Colonic mucosa (tissue), 4 donors: ENCODE results near the gene THEMIS. TPM values are rescaled to one million over a fixed set of nuclear protein-coding genes. Genes with fewer than 3 reads are reported as not detected.

Experiments used
- DNase-seq: peaks from one replicate; pipeline ENCODE4 v3.0.0-alpha.2; 2020
- H3K27ac ChIP-seq: fragments of 200-600 bp; one replicate; pipeline ENCODE4 v1.8.0; 2021
- H3K27me3 ChIP-seq: fragments of 200-600 bp; one replicate; pipeline ENCODE4 v1.8.0; 2021
- H3K36me3 ChIP-seq: fragments of 200-600 bp; one replicate; pipeline ENCODE4 v1.8.0; 2021
- H3K4me1 ChIP-seq: fragments of 200-600 bp; one replicate; pipeline ENCODE4 v1.8.0; 2021; ENCODE audit warnings: mild to moderate bottlenecking
- H3K4me3 ChIP-seq: fragments of 200-600 bp; one replicate; pipeline ENCODE4 v1.8.0; 2021
- H3K9ac ChIP-seq, 2 donors: one replicate each; pipeline ENCODE4 v1.7.0; 2013; ENCODE audit warnings: control low read depth in 2 of 2, low read depth in 2 of 2, low read length in 2 of 2
- H3K9me3 ChIP-seq: fragments of 200-600 bp; one replicate; pipeline ENCODE4 v1.8.0; 2021
- intact Hi-C: fragments of 100-400 bp; cut with DNase I; formaldehyde crosslinking; loops from one replicate; pipeline ENCODE4 v1.14.1; 2022
- total RNA-seq, 2 donors: library from RNA; stranded (reverse); fragmentation: NEBNext Ultra II Directional in 1 of 2; extraction: Animal tissue kit (Norgen Biotek cat#: 25700) in 1 of 2; gene quantifications; one replicate each; pipeline ENCODE4 v1.2.1, GENCODE V29; 2021
- TF ChIP-seq, protein P1 (sequence below): fragments of 200-600 bp; IDR thresholded peaks from one replicate; pipeline ENCODE4 v1.8.0; 2022; ENCODE audit warnings: antibody characterized with exemption, mild to moderate bottlenecking
- donor health status: healthy.
- donor health status: DM: no; HTN: no; CAD: no.
- donor health status: DM: no; HTN: no; CAD: no.

THEMIS gene
- total RNA-seq, 2 donors from 2014 or later: 0.96 TPM

DNA sequence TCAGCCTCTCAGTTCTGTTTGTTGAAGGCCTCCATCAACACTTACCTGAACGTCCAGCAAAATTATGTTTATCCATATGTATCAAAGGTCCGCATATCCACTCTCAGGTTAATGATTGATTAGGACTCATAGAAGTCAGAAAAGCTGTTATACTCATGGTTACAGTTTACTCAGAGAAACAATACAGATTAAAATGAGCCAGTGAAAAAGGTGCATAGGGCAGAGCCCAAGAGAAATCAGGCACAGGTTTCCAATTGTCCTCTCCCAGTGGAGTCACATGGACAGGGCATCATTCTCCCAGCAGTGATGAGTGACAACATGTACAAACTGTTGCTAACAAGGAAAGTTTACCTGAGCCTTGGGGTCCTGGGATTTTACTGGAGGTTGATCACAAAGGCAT is 36.2 kb downstream of the THEMIS start:
- no peak for DNase-seq
- intact Hi-C loops: no loop called here

DNA sequence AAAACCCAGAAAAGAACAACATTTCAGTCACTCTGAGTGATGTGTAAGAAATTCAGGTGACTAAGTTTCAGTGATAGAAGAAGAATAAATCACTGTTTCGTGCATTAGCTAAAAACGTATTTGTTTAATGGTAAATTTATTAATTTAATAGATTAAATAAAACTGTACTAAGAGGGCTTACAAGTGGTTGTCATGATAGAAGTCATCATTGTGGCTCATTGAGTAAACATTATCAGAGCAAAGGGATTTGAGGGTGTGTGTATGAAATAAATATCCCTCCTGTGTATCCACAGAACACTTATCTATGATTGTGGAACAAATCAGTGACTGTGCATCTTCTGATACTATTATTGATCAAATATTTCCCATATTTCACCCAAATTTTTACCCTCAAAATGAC is 40.1 kb downstream of the THEMIS start:
- no peak overlapping the region for H3K4me3 ChIP-seq
- H3K36me3 ChIP-seq: no peaks in the 10 kb centered on the region
- H3K27me3 ChIP-seq: no peaks in the 10 kb centered on the region
- intact Hi-C loops: no loop called here
- TF ChIP-seq, protein P1, sequence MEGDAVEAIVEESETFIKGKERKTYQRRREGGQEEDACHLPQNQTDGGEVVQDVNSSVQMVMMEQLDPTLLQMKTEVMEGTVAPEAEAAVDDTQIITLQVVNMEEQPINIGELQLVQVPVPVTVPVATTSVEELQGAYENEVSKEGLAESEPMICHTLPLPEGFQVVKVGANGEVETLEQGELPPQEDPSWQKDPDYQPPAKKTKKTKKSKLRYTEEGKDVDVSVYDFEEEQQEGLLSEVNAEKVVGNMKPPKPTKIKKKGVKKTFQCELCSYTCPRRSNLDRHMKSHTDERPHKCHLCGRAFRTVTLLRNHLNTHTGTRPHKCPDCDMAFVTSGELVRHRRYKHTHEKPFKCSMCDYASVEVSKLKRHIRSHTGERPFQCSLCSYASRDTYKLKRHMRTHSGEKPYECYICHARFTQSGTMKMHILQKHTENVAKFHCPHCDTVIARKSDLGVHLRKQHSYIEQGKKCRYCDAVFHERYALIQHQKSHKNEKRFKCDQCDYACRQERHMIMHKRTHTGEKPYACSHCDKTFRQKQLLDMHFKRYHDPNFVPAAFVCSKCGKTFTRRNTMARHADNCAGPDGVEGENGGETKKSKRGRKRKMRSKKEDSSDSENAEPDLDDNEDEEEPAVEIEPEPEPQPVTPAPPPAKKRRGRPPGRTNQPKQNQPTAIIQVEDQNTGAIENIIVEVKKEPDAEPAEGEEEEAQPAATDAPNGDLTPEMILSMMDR: no peak
- DNase-seq: no peak
- H3K4me1 ChIP-seq: no peaks in the 10 kb centered on the region
- no peak overlapping the region for H3K27ac ChIP-seq
- H3K9me3 ChIP-seq: no peaks in the 10 kb centered on the region
- H3K9ac ChIP-seq: no peak overlapping the region

More for the DNA sequence above, 36.2 kb downstream of the THEMIS start:
- TF ChIP-seq, protein P1: no peak
- Histone ChIP-seq H3K9ac (no peak overlapping the region), H3K4me1 (no peaks in the 10 kb centered on the region), H3K9me3 (no peaks in the 10 kb centered on the region), H3K4me3 (no peak overlapping the region), H3K27me3 (no peaks in the 10 kb centered on the region), H3K27ac (no peak overlapping the region), H3K36me3 (no peaks in the 10 kb centered on the region)

DNA sequence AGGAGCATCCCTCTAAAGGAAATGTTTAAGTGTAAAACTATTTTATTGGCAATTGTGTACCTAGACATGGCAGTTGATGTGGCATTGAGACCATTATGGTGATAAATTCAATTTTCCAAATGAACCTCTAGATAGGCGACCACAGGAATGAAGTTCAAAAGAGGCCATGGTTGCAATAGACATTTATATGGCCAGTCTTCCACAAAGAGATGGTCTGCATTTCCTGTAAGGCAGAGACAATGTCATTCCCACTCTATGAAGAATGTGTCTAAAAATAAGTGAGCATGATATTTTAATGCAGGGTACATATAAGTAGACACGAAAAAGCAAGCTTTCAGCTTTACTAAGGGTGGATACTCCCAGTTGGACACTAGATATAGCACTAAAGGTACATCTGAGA is 40.9 kb downstream of the THEMIS start:
- Histone ChIP-seq H3K27ac (no peak overlapping the region), H3K4me1 (no peaks in the 10 kb centered on the region), H3K27me3 (no peaks in the 10 kb centered on the region), H3K4me3 (no peak overlapping the region), H3K9ac (no peak overlapping the region), H3K36me3 (no peaks in the 10 kb centered on the region), H3K9me3 (no peaks in the 10 kb centered on the region)
- intact Hi-C loops: loop anchor here (10.0 kb wide), 1 partner anchor 875 kb away; no protein-coding TSS in a partner anchor
- DNase-seq: no peak
- TF ChIP-seq, protein P1: no peak

DNA sequence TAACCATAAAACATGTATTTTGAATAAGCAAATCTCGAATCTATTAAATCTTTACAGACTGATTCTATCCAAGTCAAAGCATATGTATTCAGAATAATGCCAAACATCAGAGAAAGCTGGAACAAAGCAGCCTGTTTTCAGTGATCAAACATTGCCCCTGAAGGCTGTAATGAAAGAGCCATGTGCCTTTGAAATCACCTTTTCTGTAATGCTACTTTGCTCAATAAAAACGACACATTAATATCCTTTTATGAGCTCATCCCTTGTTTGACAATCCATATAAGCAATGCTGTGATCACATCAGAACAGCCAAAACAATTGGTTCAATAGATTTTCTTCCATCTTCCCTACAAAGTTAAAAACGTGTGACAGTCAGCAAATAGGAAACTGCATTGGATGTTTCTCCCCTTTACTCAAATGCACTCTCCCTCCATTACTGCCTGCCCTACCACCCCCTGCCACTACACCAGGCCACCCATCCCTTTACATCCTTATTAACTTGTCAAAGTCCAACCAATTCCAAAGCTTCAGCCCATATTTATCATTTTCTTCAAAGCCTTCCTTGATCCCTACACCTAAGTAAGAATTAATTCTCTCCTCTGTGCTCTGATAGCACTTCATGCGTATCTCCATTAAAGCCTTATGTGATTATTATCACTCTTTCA is 42.0 kb downstream of the THEMIS start:
- no peaks in the 10 kb centered on the region for H3K4me1 ChIP-seq
- DNase-seq: no peak
- no peak overlapping the region for H3K27ac ChIP-seq
- TF ChIP-seq, protein P1: no peak
- no peaks in the 10 kb centered on the region for H3K36me3 ChIP-seq
- no peaks in the 10 kb centered on the region for H3K27me3 ChIP-seq
- no peak overlapping the region for H3K9ac ChIP-seq
- no peaks in the 10 kb centered on the region for H3K9me3 ChIP-seq
- H3K4me3 ChIP-seq: no peak overlapping the region
- intact Hi-C loops: loop anchor here (10.0 kb wide), 1 partner anchor 876 kb away; no protein-coding TSS in a partner anchor

DNA sequence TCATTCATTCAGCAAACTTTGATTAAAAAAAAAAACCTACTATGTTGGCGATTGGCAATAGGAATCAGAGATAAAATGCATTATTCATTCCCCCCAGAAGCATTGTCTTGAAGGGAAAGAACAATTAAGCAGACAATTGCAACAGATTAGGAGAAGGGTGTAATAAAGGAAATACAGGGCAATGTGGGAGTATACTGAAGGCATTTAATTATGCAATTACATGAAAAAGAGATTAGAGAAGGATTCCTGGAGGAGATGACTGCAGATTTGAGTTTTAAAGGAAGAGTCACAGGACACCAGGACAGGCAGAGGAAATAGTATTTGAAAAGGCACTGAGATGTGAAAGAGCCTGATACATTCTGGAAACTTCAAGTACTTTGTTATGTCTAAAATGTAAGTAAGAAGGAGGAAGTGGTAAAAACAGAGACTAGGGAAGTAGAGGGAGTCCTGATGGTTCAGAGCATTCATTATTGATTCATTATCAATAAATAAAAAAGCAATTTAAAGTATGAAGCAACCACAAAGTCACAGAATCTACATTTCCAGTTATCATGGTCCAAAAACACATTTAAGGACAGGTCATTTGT is 43.7 kb downstream of the THEMIS start:
- no peak overlapping the region for H3K27ac ChIP-seq
- no peaks in the 10 kb centered on the region for H3K9me3 ChIP-seq
- no peaks in the 10 kb centered on the region for H3K4me1 ChIP-seq
- H3K9ac ChIP-seq: no peak overlapping the region
- intact Hi-C loops: loop anchor here (10.0 kb wide), 1 partner anchor 878 kb away; no protein-coding TSS in a partner anchor
- DNase-seq: no peak
- no peaks in the 10 kb centered on the region for H3K27me3 ChIP-seq
- no peak overlapping the region for H3K4me3 ChIP-seq
- TF ChIP-seq, protein P1: no peak
- H3K36me3 ChIP-seq: no peaks in the 10 kb centered on the region
